GM18909 (cell line): ENCODE results near the gene PXT1.
"Not testable (repeated sequence)": the region's sequence is repeated elsewhere in the genome, so short reads cannot be mapped to it uniquely, and the experiment has no call there.

Experiments used
- ATAC-seq: cut with Tn5 transposase; IDR thresholded peaks from one replicate; pipeline ENCODE4 v1.9.1; 2021; ENCODE audit warnings: mild to moderate bottlenecking; ENCODE audit not compliant: unreplicated experiment, poor library complexity

PXT1 gene

GRCh38 chr6:36372088-36372487, 70.6 kb downstream of the PXT1 start:
- no peak for ATAC-seq

- ATAC-seq = no peak
Measured at GRCh38 chr6:36371211-36371610, 71.4 kb downstream of the PXT1 start.

GRCh38 chr6:36370638-36371037, 72.0 kb downstream of the PXT1 start:
- no peak for ATAC-seq

- no peak for ATAC-seq
Measured at GRCh38 chr6:36368921-36369865, 73.5 kb downstream of the PXT1 start.

- no peak for ATAC-seq
Measured at GRCh38 chr6:36368421-36368820, 74.2 kb downstream of the PXT1 start.

GRCh38 chr6:36367743-36368142, 74.9 kb downstream of the PXT1 start:
- no peak for ATAC-seq

GRCh38 chr6:36364669-36365479, 77.8 kb downstream of the PXT1 start:
- no peak for ATAC-seq

- ATAC-seq = not testable (repeated sequence)
Measured at GRCh38 chr6:36364061-36364635, 78.5 kb downstream of the PXT1 start.

GRCh38 chr6:36363371-36363752, 79.3 kb downstream of the PXT1 start:
- not testable (repeated sequence) for ATAC-seq

GRCh38 chr6:36362551-36363370, 79.9 kb downstream of the PXT1 start:
- no peak for ATAC-seq

GRCh38 chr6:36361071-36361470, 81.6 kb downstream of the PXT1 start:
- ATAC-seq = peak; percentile 21

- peak; percentile 46 for ATAC-seq
Measured at GRCh38 chr6:36360241-36361054, 82.2 kb downstream of the PXT1 start.

- ATAC-seq = no peak
Measured at GRCh38 chr6:36358226-36358915, 84.3 kb downstream of the PXT1 start.

GRCh38 chr6:36357872-36358225, 84.8 kb downstream of the PXT1 start:
- no peak for ATAC-seq

GRCh38 chr6:36355819-36356218, 86.8 kb downstream of the PXT1 start:
- no peak for ATAC-seq

GRCh38 chr6:36353411-36353915, 89.2 kb downstream of the PXT1 start:
- no peak for ATAC-seq

GRCh38 chr6:36352477-36353157, 90.0 kb downstream of the PXT1 start:
- ATAC-seq = no peak
